NT2/D1 (cell line): ENCODE measurements around the gene BSCL2.
"Not testable (repeated sequence)": the region's sequence is repeated elsewhere in the genome, so short reads cannot be mapped to it uniquely, and the experiment has no call there.

Source experiments
- DNase-seq: peaks from one replicate; pipeline ENCODE4 v3.0.0-alpha.2; 2011; ENCODE audit warnings: low read depth, low spot score
- H3K27me3 ChIP-seq: 2 replicates; pipeline ENCODE4 v1.6.0; 2011; ENCODE audit warnings: mild to moderate bottlenecking; ENCODE audit not compliant: insufficient read length, insufficient read depth
- H3K36me3 ChIP-seq: 2 replicates; pipeline ENCODE4 v1.6.1; 2011; ENCODE audit warnings: mild to moderate bottlenecking, low read length, mixed read lengths; ENCODE audit not compliant: insufficient read depth, insufficient read length
- H3K4me1 ChIP-seq: 2 replicates; pipeline ENCODE4 v1.5.1; 2011; ENCODE audit not compliant: insufficient read depth, insufficient read length
- H3K4me3 ChIP-seq: 2 replicates; pipeline ENCODE4 v1.5.1; 2011; ENCODE audit warnings: low read depth; ENCODE audit not compliant: insufficient read length
- H3K9ac ChIP-seq: 2 replicates; pipeline ENCODE4 v1.6.0; 2011; ENCODE audit warnings: low read depth; ENCODE audit not compliant: insufficient read length
- H3K9me3 ChIP-seq: 2 replicates; pipeline ENCODE4 v1.5.1; 2011; ENCODE audit warnings: mild to moderate bottlenecking, low read length; ENCODE audit not compliant: insufficient read depth
- SUZ12 ChIP-seq: IDR thresholded peaks from 2 replicates; pipeline ENCODE4 v1.6.1; 2011; ENCODE audit not compliant: insufficient read length, insufficient read depth; ENCODE audit errors: extremely low read depth
- YY1 ChIP-seq: IDR thresholded peaks from 2 replicates; pipeline ENCODE4 v1.6.1; 2011; ENCODE audit not compliant: insufficient read length, insufficient read depth
- ZNF274 ChIP-seq: IDR thresholded peaks from 2 replicates; pipeline ENCODE4 v1.6.1; 2011; ENCODE audit warnings: mild to moderate bottlenecking, low read depth, low read length

BSCL2 gene

DNA sequence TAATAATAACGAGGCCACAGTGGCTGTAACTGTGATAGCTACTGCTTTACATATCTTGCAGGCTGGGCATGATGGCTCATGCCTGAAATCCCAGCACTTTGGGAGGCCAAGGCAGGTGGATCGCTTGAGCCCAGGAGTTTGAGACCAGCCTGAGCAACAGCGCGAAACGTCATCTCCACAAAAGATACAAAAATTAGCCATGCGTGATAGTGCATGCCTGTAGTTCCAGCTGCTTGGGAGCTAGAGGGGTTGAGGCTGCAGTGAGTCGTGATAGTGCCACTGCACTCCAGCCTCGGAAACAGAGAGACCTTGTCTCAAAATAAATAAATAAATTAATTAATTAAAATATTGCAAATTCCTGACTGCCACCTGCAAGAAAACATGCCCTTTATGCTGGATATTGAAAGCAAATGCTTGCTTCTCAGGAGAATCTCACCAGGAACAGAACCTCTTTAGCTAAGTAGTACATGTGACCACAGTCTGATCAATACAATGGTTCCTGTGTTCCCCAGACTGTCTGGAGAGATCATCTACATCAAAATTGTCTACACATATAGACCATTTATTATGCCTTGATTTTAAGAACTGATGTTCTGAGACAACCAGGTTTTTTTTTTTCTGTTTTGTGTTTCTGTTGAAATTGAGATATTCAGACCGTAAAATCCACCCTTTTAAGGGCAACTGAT is 40.4 kb upstream of the BSCL2 start:
- Histone ChIP-seq H3K27me3 (no peaks in the 10 kb centered on the region), H3K36me3 (peaks cover 22% of the 10 kb centered on the region), H3K9me3 (no peaks in the 10 kb centered on the region), H3K4me1 (peaks cover 2% of the 10 kb centered on the region), H3K9ac (no peak overlapping the region), H3K4me3 (no peak overlapping the region)
- no peak for TF ChIP-seq YY1
- DNase-seq: no peak

DNA sequence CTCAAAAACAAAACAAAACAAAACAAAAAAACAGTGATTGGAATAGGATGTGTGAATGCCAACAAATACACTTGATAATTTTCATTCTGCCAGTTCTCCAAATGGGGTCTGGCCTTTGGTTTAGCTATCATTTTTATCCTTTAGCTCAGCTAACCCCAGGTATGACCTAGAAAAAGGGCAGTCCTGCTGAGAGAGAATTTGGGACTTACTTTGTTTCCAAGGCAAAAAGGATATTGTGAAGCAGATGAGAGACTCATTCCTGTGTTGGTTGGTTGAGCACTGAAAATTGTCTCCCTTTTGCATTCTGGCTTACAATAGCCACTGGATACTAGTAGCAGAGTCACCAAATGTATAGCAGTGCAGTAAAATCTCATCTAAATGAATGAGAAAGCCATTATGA is 30.0 kb upstream of the BSCL2 start:
- DNase-seq: no peak
- TF ChIP-seq ZNF274 (no peak), YY1 (no peak), SUZ12 (no peak)
- H3K9ac ChIP-seq: no peak overlapping the region
- H3K36me3 ChIP-seq: peaks cover 69% of the 10 kb centered on the region
- H3K4me1 ChIP-seq: no peaks in the 10 kb centered on the region
- no peaks in the 10 kb centered on the region for H3K9me3 ChIP-seq
- H3K27me3 ChIP-seq: no peaks in the 10 kb centered on the region
- H3K4me3 ChIP-seq: no peak overlapping the region

DNA sequence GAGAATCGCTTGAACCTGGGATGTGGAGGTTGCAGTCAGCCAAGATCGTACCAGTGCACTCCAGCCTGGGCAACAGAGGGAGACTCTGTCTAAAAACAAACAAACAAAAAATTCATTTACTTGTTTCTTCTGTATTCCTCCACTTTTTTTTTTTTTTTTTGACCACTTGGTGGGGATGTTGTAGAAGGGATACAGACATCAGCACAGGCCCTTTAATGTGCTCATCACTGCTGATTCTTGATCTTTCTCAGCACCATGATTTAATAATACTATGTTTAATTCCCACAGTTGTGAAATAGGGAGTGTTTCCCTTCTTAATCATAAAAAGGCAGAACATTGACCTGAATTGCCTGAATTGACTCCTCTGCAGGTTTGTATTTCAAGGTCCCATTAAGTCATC is 25.6 kb upstream of the BSCL2 start:
- TF ChIP-seq SUZ12 (no peak), YY1 (no peak), ZNF274 (no peak)
- Histone ChIP-seq H3K9me3 (no peaks in the 10 kb centered on the region), H3K4me1 (no peaks in the 10 kb centered on the region), H3K4me3 (no peak overlapping the region), H3K9ac (no peak overlapping the region), H3K27me3 (no peaks in the 10 kb centered on the region), H3K36me3 (peaks cover 47% of the 10 kb centered on the region)
- DNase-seq: no peak

DNA sequence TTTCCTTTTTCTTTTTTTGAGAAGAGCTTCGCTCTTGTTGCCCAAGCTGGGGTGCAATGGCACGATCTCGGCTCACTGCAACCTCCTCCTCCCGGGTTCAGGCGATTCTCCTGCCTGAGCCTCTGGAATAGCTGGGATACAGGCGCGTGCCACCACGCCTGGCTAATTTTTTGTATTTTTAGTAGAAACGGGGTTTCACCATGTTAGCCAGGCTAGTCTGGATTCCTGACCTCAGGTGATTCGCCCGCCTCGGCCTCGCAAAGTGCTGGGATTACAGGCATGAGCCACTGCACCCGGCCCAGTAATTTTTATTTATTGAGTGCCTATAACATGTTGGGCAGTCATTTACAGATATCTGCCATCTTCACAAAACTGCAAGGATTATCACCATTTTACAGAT is 22.9 kb upstream of the BSCL2 start:
- H3K4me3 ChIP-seq, H3K27me3 ChIP-seq, H3K9ac ChIP-seq, H3K9me3 ChIP-seq, H3K4me1 ChIP-seq, DNase-seq: not testable (repeated sequence)
- peaks cover 46% of the 10 kb centered on the region for H3K36me3 ChIP-seq

DNA sequence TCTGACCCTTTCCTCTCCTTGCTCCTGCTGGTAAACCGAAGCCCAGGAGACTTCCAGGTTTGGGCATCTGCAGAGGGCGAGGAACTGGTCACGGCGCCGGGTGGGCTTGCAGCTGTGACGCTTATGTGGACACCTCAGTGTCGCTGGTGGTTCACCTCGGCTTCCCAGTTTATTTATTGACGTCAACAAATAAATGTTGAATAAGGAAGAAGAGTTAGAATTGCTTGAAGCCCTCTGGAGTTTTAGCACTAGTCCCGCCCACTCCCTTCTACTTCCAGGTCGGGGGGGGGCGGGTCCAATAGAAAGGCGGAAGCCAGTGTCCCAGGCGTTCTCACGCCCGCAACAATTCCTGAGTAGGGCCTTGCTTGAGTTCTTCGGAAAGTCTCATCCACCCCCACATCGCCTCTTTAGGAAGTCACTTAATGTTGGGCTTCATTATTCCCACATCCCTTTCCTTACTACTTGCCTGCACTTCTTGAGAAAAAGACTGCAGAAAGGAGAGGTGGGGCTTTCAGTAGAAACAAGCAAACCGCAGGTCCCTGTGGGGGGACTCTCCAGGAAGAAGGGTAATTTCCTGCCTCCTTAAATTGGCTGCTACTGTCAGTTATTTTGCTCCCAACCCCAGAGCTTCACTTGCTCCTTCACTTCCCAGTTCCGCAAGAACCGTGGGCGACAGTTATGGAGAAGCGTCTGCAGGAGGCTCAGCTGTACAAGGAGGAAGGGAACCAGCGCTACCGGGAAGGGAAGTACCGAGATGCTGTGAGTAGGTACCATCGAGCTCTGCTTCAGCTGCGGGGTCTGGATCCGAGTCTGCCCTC is 21.2 kb upstream of the BSCL2 start, which contains the start of gene TTC9C:
Gene TTC9C, plus strand, starts transcription at position 316 of the 818 bp plus-strand sequence. Its CDS starts 363 bp downstream, at position 679.
- DNase-seq: no peak
- H3K4me1 ChIP-seq: no peaks in the 10 kb centered on the region

DNA sequence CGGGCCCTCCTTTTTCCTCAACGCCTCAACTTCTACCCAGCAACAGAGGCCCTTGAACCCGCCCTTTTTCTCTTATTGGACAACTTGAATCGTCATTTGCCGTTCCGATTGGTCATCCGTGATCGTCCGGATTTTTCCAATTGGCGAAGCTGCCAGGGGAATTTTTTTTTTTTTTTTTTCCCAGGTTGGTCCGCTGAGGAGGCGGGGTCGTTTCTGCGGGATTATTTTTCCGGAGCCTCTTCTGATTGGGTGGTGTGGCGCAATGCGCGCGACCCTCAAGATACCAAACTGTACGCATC is 20.6 kb upstream of the BSCL2 start:
- Histone ChIP-seq H3K9me3 (no peaks in the 10 kb centered on the region), H3K36me3 (peaks cover 49% of the 10 kb centered on the region), H3K9ac (peak overlapping the region; percentile 97), H3K4me1 (no peaks in the 10 kb centered on the region), H3K4me3 (peak overlapping the region; percentile 98), H3K27me3 (no peaks in the 10 kb centered on the region)
- TF ChIP-seq SUZ12 (no peak), ZNF274 (no peak), YY1 (no peak)
- DNase-seq: peak; percentile 95

More for the DNA sequence above, 21.2 kb upstream of the BSCL2 start, which contains the start of gene TTC9C:
- H3K9me3 ChIP-seq: no peaks in the 10 kb centered on the region
- no peak for TF ChIP-seq YY1
- no peak for TF ChIP-seq ZNF274
- TF ChIP-seq SUZ12: no peak
- H3K9ac ChIP-seq: peak within 1 kb of the TSS; percentile 97
- H3K4me3 ChIP-seq: peak within 1 kb of the TSS; percentile 98
- H3K27me3 ChIP-seq: no peaks in the 10 kb centered on the region
- H3K36me3 ChIP-seq: peaks cover 49% of the 10 kb centered on the region

DNA sequence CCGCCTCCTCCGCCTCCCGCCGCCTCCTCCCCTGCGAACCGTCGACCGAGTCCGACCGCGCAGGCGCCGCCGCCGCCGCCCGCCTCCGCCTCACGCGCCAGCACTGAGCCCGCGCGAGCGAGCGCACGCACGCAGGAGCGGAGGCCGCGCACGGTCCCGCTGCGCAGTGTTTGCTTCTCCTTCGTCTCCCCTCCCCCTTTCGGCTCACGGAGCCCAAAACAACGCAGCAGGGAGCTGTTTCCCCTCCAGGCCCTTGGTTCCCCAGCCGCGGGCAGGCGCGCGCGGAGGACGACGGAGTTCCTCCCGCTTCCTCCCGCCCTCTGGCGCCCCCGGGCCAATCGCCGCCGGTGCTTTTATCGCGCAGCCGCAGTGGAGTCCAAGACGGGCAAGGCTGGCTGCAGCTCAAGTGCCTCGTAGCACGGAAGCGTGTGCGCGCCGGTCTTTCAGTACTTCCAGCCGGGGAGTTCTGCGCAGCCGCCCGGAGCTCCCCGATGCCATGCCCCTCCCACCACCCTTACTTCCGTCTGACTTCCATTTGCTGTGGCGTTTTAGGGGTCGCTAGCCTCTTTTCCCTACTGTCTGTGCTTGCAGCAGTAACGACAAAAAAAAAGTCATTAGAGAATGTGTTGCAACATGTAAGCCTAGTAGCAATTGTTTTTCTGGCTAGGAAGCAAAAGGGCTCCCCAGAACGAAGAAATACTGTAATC is 20.1 kb upstream of the BSCL2 start, which contains the start of gene HNRNPUL2:
Gene HNRNPUL2, minus strand, starts transcription at position 293 of the 707 bp plus-strand sequence. CDS start 301 bp downstream, outside the sequence.
- H3K9ac ChIP-seq: peak within 1 kb of the TSS; percentile 97
- DNase-seq: peak; percentile 97
- H3K9me3 ChIP-seq: no peaks in the 10 kb centered on the region
- peak within 1 kb of the TSS; percentile 98 for H3K4me3 ChIP-seq
- no peaks in the 10 kb centered on the region for H3K27me3 ChIP-seq
- peaks cover 54% of the 10 kb centered on the region for H3K36me3 ChIP-seq
- no peaks in the 10 kb centered on the region for H3K4me1 ChIP-seq
- TF ChIP-seq ZNF274 (no peak), YY1 (no peak), SUZ12 (no peak)
